K562 (cell line): ENCODE results near the gene C6orf15. TPM values are rescaled to one million over a fixed set of nuclear protein-coding genes. Genes with fewer than 3 reads are reported as not detected.

Experiments
- ATAC-seq: fragments of 200-7000 bp; cut with Tn5 transposase; 3 replicates; pipeline ENCODE4 v1.9.1; 2020; ENCODE audit warnings: moderate library complexity
- BruUV-seq: library from RNA; stranded (reverse); fragments of 400-500 nt; replicated peaks from 2 replicates; lab custom pipeline; 2021; lab: Mats Ljungman, UMichigan
- CTCF ChIA-PET: fragments of 300-600 bp; formaldehyde crosslinking; extraction: SDS; loops from one replicate; lab custom pipeline; 2021; ENCODE audit warnings: low intra/inter-chr PET ratio; lab: Yijun Ruan, JAX
- POLR2A ChIA-PET: fragments of 300-600, 350-650 bp; sonication (Branson Sonifier 250); formaldehyde crosslinking; extraction: SDS; loops from one replicate; lab custom pipeline; 2021; ENCODE audit warnings: antibody characterized with exemption, inconsistent platforms; lab: Yijun Ruan, JAX
- DNase-seq, 4 experiments: peaks; one replicate each; pipeline versions ENCODE4 v3.0.0 to v3.0.0-alpha.2; 2011 to 2018; ENCODE audit warnings: low spot score in 3 of 4, mixed read lengths in 3 of 4; ENCODE audit errors: extremely low read depth in 1 of 4
- FAIRE-seq: peaks from 2 replicates; lab custom pipeline; 2011; peaks lifted over from hg19 to GRCh38; lab: Jason Lieb, UNC
- H2AFZ ChIP-seq: 2 replicates; pipeline ENCODE4 v1.6.0; 2011; ENCODE audit warnings: low read depth, low read length, control low read depth, inconsistent platforms
- H3K27ac ChIP-seq: fragments of 200-600 bp; 3 replicates; pipeline ENCODE4 v1.8.0; 2011; ENCODE audit warnings: low read depth, mild to moderate bottlenecking, control low read depth, inconsistent platforms, low read length, moderate library complexity, mixed read lengths; ENCODE audit errors: extremely low read depth
- H3K27me3 ChIP-seq, 2 experiments: fragments of 300-600 bp in 1 of 2; 2 replicates in 1 of 2; 3 replicates in 1 of 2; pipeline versions ENCODE4 v1.6.0 to v1.8.0; 2011; ENCODE audit warnings: inconsistent platforms in 2 of 2, low read length in 2 of 2, mild to moderate bottlenecking in 1 of 2, mixed read lengths in 1 of 2, moderate library complexity in 1 of 2; ENCODE audit not compliant: control insufficient read depth in 2 of 2, insufficient read depth in 2 of 2
- H3K36me3 ChIP-seq: fragments of 300-600 bp; 3 replicates; pipeline ENCODE4 v1.8.0; 2011; ENCODE audit warnings: mild to moderate bottlenecking, low read length, inconsistent platforms; ENCODE audit not compliant: control insufficient read depth, insufficient read depth
- H3K4me1 ChIP-seq, 2 experiments: fragments of 200-600 bp in 1 of 2; replicated peaks in 1 of 2; 2 replicates in 1 of 2; 3 replicates in 1 of 2; pipeline versions ENCODE4 v1.5.1 to v1.8.0; 2011; ENCODE audit warnings: inconsistent platforms in 2 of 2, low read length in 2 of 2, mild to moderate bottlenecking in 1 of 2, mixed read lengths in 1 of 2, moderate library complexity in 1 of 2; ENCODE audit not compliant: control insufficient read depth in 2 of 2, insufficient read depth in 2 of 2
- H3K4me2 ChIP-seq: 2 replicates; pipeline ENCODE4 v1.6.1; 2011; ENCODE audit warnings: low read length, control low read depth, inconsistent platforms, mixed read lengths; ENCODE audit not compliant: insufficient read depth
- H3K4me3 ChIP-seq: fragments of 200-600 bp; sonication (generic), shearing (Covaris generic); 2 replicates; pipeline ENCODE4 v1.5.1; 2016; ENCODE audit warnings: control low read depth, inconsistent platforms
- H3K79me2 ChIP-seq: fragments of 200-600 bp; 3 replicates; pipeline ENCODE4 v1.8.0; 2011; ENCODE audit warnings: low read length, inconsistent platforms; ENCODE audit not compliant: control insufficient read depth, insufficient read depth
- H3K9ac ChIP-seq, 2 experiments: 2 replicates each; pipeline versions ENCODE4 v1.6.0 to v1.6.1; 2011; ENCODE audit warnings: low read depth in 2 of 2, low read length in 2 of 2, control low read depth in 1 of 2, inconsistent platforms in 1 of 2, mild to moderate bottlenecking in 1 of 2, mixed read lengths in 1 of 2; ENCODE audit not compliant: insufficient read depth in 1 of 2
- H3K9me1 ChIP-seq: one replicate; pipeline ENCODE4 v1.6.0; 2011; ENCODE audit warnings: inconsistent platforms, mild to moderate bottlenecking, low read length, moderate library complexity; ENCODE audit not compliant: control insufficient read depth, insufficient read depth
- H3K9me3 ChIP-seq: replicated peaks from 2 replicates; pipeline ENCODE4 v1.5.1; 2011; ENCODE audit warnings: low read depth, low read length, inconsistent platforms; ENCODE audit not compliant: control insufficient read depth, insufficient read depth
- H4K20me1 ChIP-seq: replicated peaks from 2 replicates; pipeline ENCODE4 v1.6.1; 2011; ENCODE audit warnings: low read length, inconsistent platforms, mixed read lengths; ENCODE audit not compliant: control insufficient read depth, insufficient read depth
- C11orf30 ChIP-seq: fragments of 450-650 bp; IDR thresholded peaks from 2 replicates; pipeline ENCODE4 v1.6.1; 2016; ENCODE audit warnings: low read depth, mild to moderate bottlenecking
- CBFA2T3 ChIP-seq: fragments of 450-650 bp; IDR thresholded peaks from 2 replicates; pipeline ENCODE4 v1.6.1; 2017
- FOSL1 ChIP-seq: fragments of 200-800 bp; sonication (Bioruptor generic); conservative IDR thresholded peaks from 2 replicates; pipeline ENCODE4 v1.6.1; 2016; ENCODE audit warnings: missing genetic modification characterization, missing compliant biosample characterization
- MEIS2 ChIP-seq: fragments of 450-650 bp; IDR thresholded peaks from 2 replicates; pipeline ENCODE4 v1.6.1; 2014; ENCODE audit warnings: mild to moderate bottlenecking; ENCODE audit not compliant: partially characterized antibody
- PCBP1 ChIP-seq: fragments of 200-400 bp; formaldehyde crosslinking; IDR thresholded peaks from 2 replicates; pipeline ENCODE4 v1.6.1; 2018; ENCODE audit warnings: mild to moderate bottlenecking, low read depth, low read length; ENCODE audit not compliant: poor library complexity, severe bottlenecking
- ZC3H4 ChIP-seq: sonication (generic); formaldehyde crosslinking; IDR thresholded peaks from 2 replicates; pipeline ENCODE4 v1.9.0; 2021; ENCODE audit warnings: missing genetic modification reagents, borderline replicate concordance
- ZFP36 ChIP-seq: fragments of 150-350 bp; IDR thresholded peaks from 2 replicates; pipeline ENCODE4 v1.6.1; 2018; ENCODE audit warnings: low read length, low read depth; ENCODE audit not compliant: partially characterized antibody
- WGBS: fragments of 100-300 bp; shearing (Covaris generic); methylation state at CpG from one replicate; pipeline ENCODE4 v1.1.6; 2016; ENCODE audit warnings: low coverage, mixed read lengths; ENCODE audit not compliant: insufficient coverage; ENCODE audit errors: missing lambda C conversion rate; 5-methylcytosine and 5-hydroxymethylcytosine counted together
- in situ Hi-C: fragments of 300-500 bp; cut with MboI; formaldehyde crosslinking; loops from 4 replicates; pipeline ENCODE4 v1.15.0; 2018; ENCODE audit warnings: inconsistent platforms, mixed read lengths
- intact Hi-C: fragments of 100-400 bp; cut with micrococcal nuclease; formaldehyde crosslinking; loops from 2 replicates; pipeline ENCODE4 v1.14.2; 2022
- polyA plus RNA-seq, 8 experiments: library from polyadenylated mRNA; depleted of rRNA in 4 of 8; stranded (reverse) in 5 of 8; unstranded in 3 of 8; fragments of >200 nt; fragmentation: Nextera tagmentation in 2 of 8; fragmentation: Illumina TruSeq in 1 of 8; extraction: Ambion mirVana in 2 of 8; extraction: Trizol in 1 of 8; gene quantifications; 2 replicates each; pipeline versions ENCODE4 v1.2.1 to v1.2.3, GENCODE V29; 2011 to 2014; ENCODE audit warnings: inconsistent platforms in 1 of 8, missing spikeins in 1 of 8
- total RNA-seq, 7 experiments: library from RNA; depleted of rRNA in 6 of 7; stranded (reverse); fragments of >200 nt in 6 of 7; fragmentation: Illumina TruSeq in 2 of 7; extraction: Trizol in 2 of 7; gene quantifications; 2 replicates each; pipeline versions ENCODE4 v1.2.1 to v1.2.3, GENCODE V29; 2011 to 2021; ENCODE audit warnings: low replicate concordance in 1 of 7
- TF ChIP-seq, protein P1 (sequence below), 2 experiments: IDR thresholded peaks in 1 of 2; conservative IDR thresholded peaks in 1 of 2; 2 replicates each; pipeline ENCODE4 v1.6.1; 2016; ENCODE audit warnings: low read depth in 2 of 2, mild to moderate bottlenecking in 1 of 2, missing compliant biosample characterization in 1 of 2, missing genetic modification characterization in 1 of 2, moderate library complexity in 1 of 2

Gene C6orf15
- total and polyA plus RNA-seq, 9 of the 15 experiments (the other 6 are each of a cell fraction or from before 2014, with no cell fraction given): not detected

DNA sequence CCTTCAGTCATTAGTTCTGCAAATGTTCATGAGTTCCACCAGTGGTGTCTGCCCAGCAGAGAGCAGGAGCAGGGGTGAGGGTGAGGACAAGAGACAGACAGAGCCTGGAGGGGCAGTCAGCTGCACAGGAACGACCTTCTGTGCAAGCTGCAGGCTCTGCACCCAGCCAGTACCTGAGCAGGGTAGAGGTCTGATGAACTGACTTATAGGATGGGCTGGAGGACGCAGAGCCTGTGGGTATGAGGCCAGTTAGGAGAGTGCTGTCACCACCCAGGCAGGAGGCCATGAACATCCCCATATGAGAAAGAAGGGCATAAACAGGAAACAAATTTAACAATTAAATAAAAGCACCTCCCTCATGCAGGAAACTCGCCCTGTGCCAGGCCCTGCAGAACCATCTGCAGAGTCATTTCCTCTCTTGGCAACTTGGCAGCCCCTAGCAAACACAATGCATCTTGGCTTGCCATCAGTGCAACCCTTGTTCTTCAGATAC is 17.9 kb downstream of the C6orf15 start:
- Histone ChIP-seq H3K27me3 (peaks cover 0 to 16% of the 10 kb centered on the region in 2 experiments; a peak in 2 of 5 replicates), H3K9me1 (no peaks in the 10 kb centered on the region), H4K20me1 (no peaks in the 10 kb centered on the region), H2AFZ (no peak overlapping the region), H3K4me1 (peaks cover 0 to 2% of the 10 kb centered on the region in 2 experiments; a peak in 3 of 5 replicates), H3K27ac (no peak overlapping the region), H3K79me2 (no peaks in the 10 kb centered on the region), H3K9me3 (no peaks in the 10 kb centered on the region), H3K9ac (no peak overlapping the region), H3K36me3 (no peaks in the 10 kb centered on the region), H3K4me3 (no peak overlapping the region), H3K4me2 (no peak overlapping the region)
- CTCF ChIA-PET: no interaction called here
- 3% methylated on average over 3 of the region's 3 CpGs for WGBS
- ATAC-seq: no peak
- in situ Hi-C loops (no loop called here), intact Hi-C loops (no loop called here)
- POLR2A ChIA-PET: interaction anchor here (0.7 to 1.2 kb wide), 3 partner anchors 18 to 414 kb away, joined by 3 to 4 read pairs (median 4); partner anchors contain the start of genes C6orf15 and PSORS1C1
- TF ChIP-seq ZC3H4 (CRISPR knock-in tag): 0 out of 2 replicates have a peak, but pooled peaks have one; percentile 32
- TF ChIP-seq PCBP1: no peak
- FAIRE-seq: no peak
- no TSS peak for BruUV-seq
- DNase-seq: no peak

DNA sequence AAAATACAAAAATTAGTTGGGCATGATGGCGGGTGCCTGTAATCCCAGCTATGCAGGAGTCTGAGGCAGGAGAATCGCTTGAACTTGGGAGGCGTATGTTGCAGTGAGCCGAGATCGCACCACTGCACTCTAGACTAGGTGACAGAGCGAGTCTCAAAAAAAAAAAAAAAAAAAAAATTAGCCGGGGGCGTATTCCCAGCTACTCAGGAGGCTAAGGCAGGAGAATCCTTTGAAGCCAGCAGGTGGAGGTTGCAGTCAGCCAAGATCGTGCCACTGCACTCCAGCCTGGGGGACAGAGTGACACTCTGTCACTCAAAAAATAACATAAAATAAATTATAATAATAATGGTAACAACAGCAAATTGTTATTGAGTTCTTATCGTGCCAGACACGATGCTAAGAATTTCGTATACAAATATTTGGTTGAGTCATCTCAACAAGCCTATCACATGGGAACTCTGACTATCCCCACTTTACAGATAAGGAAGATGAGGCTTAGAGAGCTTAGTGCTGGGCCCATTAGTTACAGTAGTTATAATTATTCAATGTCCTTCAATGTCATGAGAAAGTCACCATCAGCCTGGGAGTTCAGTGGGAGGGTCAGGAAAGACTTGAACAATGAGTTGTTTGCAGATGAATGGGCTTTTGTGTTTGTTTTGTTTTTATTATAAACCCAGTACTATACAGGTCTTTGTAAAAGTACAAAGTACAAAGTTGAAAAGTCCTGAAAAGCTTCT is 19.4 kb downstream of the C6orf15 start:
- no peak overlapping the region for H3K9ac ChIP-seq
- H3K27me3 ChIP-seq: peaks cover 0 to 16% of the 10 kb centered on the region in 2 experiments; a peak in 2 of 5 replicates
- ATAC-seq (peak; percentile 72), FAIRE-seq (no peak), DNase-seq (peak in 2 of 4 experiments; percentile 38 to 45)
- no peaks in the 10 kb centered on the region for H3K9me3 ChIP-seq
- no peaks in the 10 kb centered on the region for H3K9me1 ChIP-seq
- no TSS peak for BruUV-seq
- intact Hi-C loops: no loop called here
- no peak overlapping the region for H3K4me3 ChIP-seq
- H3K36me3 ChIP-seq: no peaks in the 10 kb centered on the region
- whole genome bisulfite sequencing: 6% methylated on average over 12 of the region's 12 CpGs
- no peak overlapping the region for H3K27ac ChIP-seq
- in situ Hi-C loops: no loop called here
- POLR2A ChIA-PET: interaction anchor here (0.8 to 1.5 kb wide), 4 partner anchors 11 to 433 kb away, joined by 3 to 5 read pairs (median 4); partner anchors contain the start of gene PSORS1C1
- peaks cover 0 to 2% of the 10 kb centered on the region in 2 experiments; a peak in 2 of 5 replicates for H3K4me1 ChIP-seq
- no peak overlapping the region for H3K4me2 ChIP-seq
- H2AFZ ChIP-seq: no peak overlapping the region
- H4K20me1 ChIP-seq: no peaks in the 10 kb centered on the region
- CTCF ChIA-PET: no interaction called here
- no peaks in the 10 kb centered on the region for H3K79me2 ChIP-seq
- TF ChIP-seq, protein P1, sequence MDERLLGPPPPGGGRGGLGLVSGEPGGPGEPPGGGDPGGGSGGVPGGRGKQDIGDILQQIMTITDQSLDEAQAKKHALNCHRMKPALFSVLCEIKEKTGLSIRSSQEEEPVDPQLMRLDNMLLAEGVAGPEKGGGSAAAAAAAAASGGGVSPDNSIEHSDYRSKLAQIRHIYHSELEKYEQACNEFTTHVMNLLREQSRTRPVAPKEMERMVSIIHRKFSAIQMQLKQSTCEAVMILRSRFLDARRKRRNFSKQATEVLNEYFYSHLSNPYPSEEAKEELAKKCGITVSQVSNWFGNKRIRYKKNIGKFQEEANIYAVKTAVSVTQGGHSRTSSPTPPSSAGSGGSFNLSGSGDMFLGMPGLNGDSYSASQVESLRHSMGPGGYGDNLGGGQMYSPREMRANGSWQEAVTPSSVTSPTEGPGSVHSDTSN (CRISPR knock-in tag; IDR thresholded peaks at IDR 0.05; ENCODE audit: low read depth): no peak
- TF ChIP-seq, protein P1 (tag; conservative IDR thresholded peaks at IDR 0.05; ENCODE audit: low read depth): peak; percentile 53
- TF ChIP-seq FOSL1 (tag) (peak; percentile 80), MEIS2 (peak; percentile 11), ZFP36 (peak; percentile 16), CBFA2T3 (peak; percentile 72), C11orf30 (0 out of 2 replicates have a peak, but pooled peaks have one; percentile 4)
